Endothelial cell of umbilical vein (primary cell): ENCODE results near the gene TEC. TPM values are rescaled to one million over a fixed set of nuclear protein-coding genes. Genes with fewer than 3 reads are reported as not detected.

Experiments
- BruUV-seq: library from RNA; stranded (reverse); fragments of 400-500 nt; replicated peaks from 2 replicates; lab custom pipeline; 2021; lab: Mats Ljungman, UMichigan
- CTCF ChIA-PET: fragments of 300-600, 350-600 bp; sonication (Branson Sonifier 250); formaldehyde crosslinking; loops from one replicate; lab custom pipeline; 2021; ENCODE audit warnings: antibody characterized with exemption, inconsistent platforms; lab: Charles Lee
- POLR2A ChIA-PET: fragments of 300-600, 350-600 bp; sonication (Branson Sonifier 250); formaldehyde crosslinking; loops from one replicate; lab custom pipeline; 2021; ENCODE audit warnings: antibody characterized with exemption, inconsistent platforms; lab: Charles Lee
- DNase-seq: peaks from one replicate; pipeline ENCODE4 v3.0.0-alpha.2; 2011; ENCODE audit warnings: low read depth, low spot score
- FAIRE-seq: peaks from 2 replicates; lab custom pipeline; 2011; peaks lifted over from hg19 to GRCh38; lab: Jason Lieb, UNC
- H2AFZ ChIP-seq: 2 replicates; pipeline ENCODE4 v1.6.0; 2012; ENCODE audit warnings: low read depth, low read length, control low read depth, inconsistent platforms
- H3K27ac ChIP-seq: 2 replicates; pipeline ENCODE4 v1.5.1; 2011; ENCODE audit warnings: low read depth, mild to moderate bottlenecking, control low read depth, low read length, moderate library complexity; ENCODE audit not compliant: insufficient read depth
- H3K27me3 ChIP-seq, 2 experiments: 2 replicates each; pipeline versions ENCODE4 v1.6.0 to v1.6.1; 2011; ENCODE audit warnings: low read length in 2 of 2, mixed read lengths in 1 of 2; ENCODE audit not compliant: control insufficient read depth in 2 of 2, insufficient read depth in 2 of 2
- H3K36me3 ChIP-seq, 2 experiments: 2 replicates in 1 of 2; 3 replicates in 1 of 2; pipeline ENCODE4 v1.5.1; 2011; ENCODE audit warnings: low read length in 2 of 2, mild to moderate bottlenecking in 1 of 2, moderate library complexity in 1 of 2; ENCODE audit not compliant: control insufficient read depth in 2 of 2, insufficient read depth in 2 of 2; ENCODE audit errors: extremely low read depth in 1 of 2
- H3K4me1 ChIP-seq: 3 replicates; pipeline ENCODE4 v1.5.1; 2011; ENCODE audit warnings: mild to moderate bottlenecking, low read length; ENCODE audit not compliant: control insufficient read depth, insufficient read depth; ENCODE audit errors: extremely low read depth
- H3K4me2 ChIP-seq: 2 replicates; pipeline ENCODE4 v1.6.1; 2011; ENCODE audit warnings: low read length, control low read depth, mixed read lengths; ENCODE audit not compliant: insufficient read depth
- H3K4me3 ChIP-seq, 3 experiments: fragments of 200-600 bp in 1 of 3; sonication (generic), shearing (Covaris generic) in 1 of 3; replicated peaks in 1 of 3; 2 replicates each; pipeline ENCODE4 v1.5.1; 2011 to 2016; ENCODE audit warnings: control low read depth in 3 of 3, low read length in 3 of 3, mild to moderate bottlenecking in 2 of 3, inconsistent platforms in 1 of 3, low read depth in 1 of 3, moderate library complexity in 1 of 3; ENCODE audit not compliant: insufficient read depth in 1 of 3
- H3K79me2 ChIP-seq: 2 replicates; pipeline ENCODE4 v1.6.0; 2012; ENCODE audit warnings: low read length, inconsistent platforms; ENCODE audit not compliant: control insufficient read depth, insufficient read depth
- H3K9ac ChIP-seq: replicated peaks from 2 replicates; pipeline ENCODE3; 2011; ENCODE audit warnings: low read length, control low read depth; ENCODE audit not compliant: insufficient read depth; ENCODE audit errors: extremely low read depth
- H3K9me1 ChIP-seq: replicated peaks from 3 replicates; pipeline ENCODE4 v1.6.0; 2011; ENCODE audit warnings: mild to moderate bottlenecking, low read length; ENCODE audit not compliant: control insufficient read depth, insufficient read depth; ENCODE audit errors: extremely low read depth
- H3K9me3 ChIP-seq: replicated peaks from 2 replicates; pipeline ENCODE4 v1.5.1; 2012; ENCODE audit warnings: low read length, inconsistent platforms; ENCODE audit not compliant: control insufficient read depth, insufficient read depth
- H4K20me1 ChIP-seq: replicated peaks from 2 replicates; pipeline ENCODE3; 2011; ENCODE audit warnings: mild to moderate bottlenecking, low read length; ENCODE audit not compliant: control insufficient read depth, insufficient read depth; ENCODE audit errors: extremely low read depth
- EZH2 ChIP-seq: IDR thresholded peaks from 2 replicates; pipeline ENCODE4 v1.6.1; 2012; ENCODE audit warnings: borderline replicate concordance, low read depth, mild to moderate bottlenecking, moderate library complexity, low read length, inconsistent platforms; ENCODE audit not compliant: severe bottlenecking
- FOS ChIP-seq: IDR thresholded peaks from 2 replicates; pipeline ENCODE4 v1.6.1; 2011; ENCODE audit warnings: mild to moderate bottlenecking, low read length, moderate library complexity, borderline replicate concordance; ENCODE audit not compliant: insufficient read depth
- GATA2 ChIP-seq: IDR thresholded peaks from 2 replicates; pipeline ENCODE4 v1.7.0; 2011; ENCODE audit warnings: low read depth, mild to moderate bottlenecking, moderate library complexity, mixed read lengths, low read length; ENCODE audit not compliant: insufficient read length, insufficient read depth
- JUN ChIP-seq: IDR thresholded peaks from 2 replicates; pipeline ENCODE4 v1.6.1; 2011; ENCODE audit warnings: borderline replicate concordance, low read depth; ENCODE audit not compliant: insufficient read length, insufficient read depth
- MYC ChIP-seq: IDR thresholded peaks from one replicate; pipeline ENCODE4 v1.6.1; 2011; ENCODE audit warnings: mild to moderate bottlenecking, low read depth, low read length
- POLR2A ChIP-seq: IDR thresholded peaks from 2 replicates; pipeline ENCODE4 v1.6.1; 2012; ENCODE audit warnings: low read depth, mild to moderate bottlenecking, control low read depth, low read length
- POLR2AphosphoS5 ChIP-seq: IDR thresholded peaks from 2 replicates; pipeline ENCODE4 v1.6.1; 2012; ENCODE audit warnings: low read depth, mild to moderate bottlenecking, control low read depth, low read length, moderate library complexity; ENCODE audit not compliant: insufficient read depth
- dilution Hi-C: fragments of 300-500 bp; cut with MboI; formaldehyde crosslinking; loops from one replicate; pipeline ENCODE4 v1.15.0; 2019; ENCODE audit warnings: low sequenced_read_pairs; ENCODE audit not compliant: extremely low pct_ligation_motif_present
- intact Hi-C: fragments of 100-400 bp; cut with micrococcal nuclease; formaldehyde crosslinking; loops from one replicate; pipeline ENCODE4 v1.10.0; 2022
- polyA plus RNA-seq, 4 experiments: library from polyadenylated mRNA; depleted of rRNA in 3 of 4; stranded (reverse) in 3 of 4; unstranded in 1 of 4; fragments of >200 nt; gene quantifications; 2 replicates each; pipeline versions ENCODE4 v1.2.1 to v1.2.3, GENCODE V29; 2011 to 2012; ENCODE audit warnings: missing spikeins in 1 of 4
- total RNA-seq: library from RNA; stranded (reverse); gene quantifications from 2 replicates; pipeline ENCODE4 v1.2.3, GENCODE V29; 2021
- TF ChIP-seq, protein P1 (sequence below): IDR thresholded peaks from 2 replicates; pipeline ENCODE4 v1.6.1; 2011; ENCODE audit not compliant: insufficient read depth, insufficient read length
- TF ChIP-seq, protein P2 (sequence below), 2 donors: IDR thresholded peaks; 1 replicate in 1 of 2; 2 replicates in 1 of 2; pipeline ENCODE4 v1.5.1; 2011; ENCODE audit warnings: low read length in 2 of 2, mild to moderate bottlenecking in 2 of 2, moderate library complexity in 2 of 2, control low read depth in 1 of 2, inconsistent platforms in 1 of 2, low read depth in 1 of 2; ENCODE audit not compliant: insufficient read depth in 1 of 2; ENCODE audit errors: extremely low read depth in 1 of 2

The TEC gene
- total and polyA plus RNA-seq, 2 donors (not counting 3 experiments of a cell fraction or from before 2014, with no cell fraction given), result 0.08 to 0.86 TPM

DNA sequence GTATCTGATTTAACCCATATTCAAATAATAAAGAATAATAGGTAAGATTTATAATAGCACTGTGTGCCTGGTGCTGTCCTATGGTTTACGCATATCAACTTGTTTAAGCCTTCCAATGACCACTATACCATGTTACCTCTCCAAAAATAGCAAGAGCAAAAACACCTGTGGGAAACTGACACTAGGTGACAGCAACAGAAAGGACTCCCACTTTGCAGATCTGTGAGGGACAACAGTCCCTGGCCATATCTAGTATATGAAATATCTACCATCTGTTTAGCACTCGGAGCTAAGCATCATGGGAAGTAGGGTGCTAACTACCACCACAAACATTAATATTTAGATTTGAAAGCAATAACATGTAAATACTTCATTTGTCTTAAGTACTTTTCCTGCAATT lies 79.9 kb downstream of the TEC start:
- TF ChIP-seq POLR2AphosphoS5, result no peak
- TF ChIP-seq, protein P1, sequence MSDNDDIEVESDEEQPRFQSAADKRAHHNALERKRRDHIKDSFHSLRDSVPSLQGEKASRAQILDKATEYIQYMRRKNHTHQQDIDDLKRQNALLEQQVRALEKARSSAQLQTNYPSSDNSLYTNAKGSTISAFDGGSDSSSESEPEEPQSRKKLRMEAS, result no peak
- Histone ChIP-seq H3K36me3 (no peaks in the 10 kb centered on the region), H3K4me1 (no peaks in the 10 kb centered on the region), H3K4me3 (no peak overlapping the region), H3K79me2 (no peaks in the 10 kb centered on the region), H3K9me3 (no peaks in the 10 kb centered on the region), H3K9ac (no peak overlapping the region), H3K27ac (no peak overlapping the region), H3K9me1 (no peaks in the 10 kb centered on the region), H2AFZ (no peak overlapping the region), H3K4me2 (no peak overlapping the region), H4K20me1 (no peaks in the 10 kb centered on the region), H3K27me3 (peaks cover 3 to 4% of the 10 kb centered on the region in 2 experiments)
- intact Hi-C loops (no loop called here), dilution Hi-C loops (no loop called here)
- ChIA-PET POLR2A (no interaction called here), CTCF (no interaction called here)
- FAIRE-seq (no peak), DNase-seq (no peak)
- BruUV-seq, result no TSS peak

DNA sequence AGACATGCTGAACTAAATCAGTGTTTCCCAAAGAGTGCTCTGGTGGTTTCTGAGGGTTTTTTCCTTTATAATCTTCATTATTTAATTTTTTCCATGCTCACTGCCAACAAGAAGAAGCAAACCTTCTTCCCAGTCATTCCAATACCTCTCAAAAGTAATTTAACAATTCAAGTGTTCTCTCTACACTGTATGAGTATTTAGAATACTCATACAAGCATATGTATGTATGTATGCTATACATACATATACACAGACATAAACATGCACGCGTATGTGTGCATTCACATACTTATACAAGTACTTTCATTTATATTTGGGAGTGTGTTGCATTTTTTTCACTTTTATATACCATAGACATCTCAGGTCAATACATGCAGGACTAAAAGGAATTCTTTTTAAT lies 81.2 kb downstream of the TEC start:
- Histone ChIP-seq H3K9me1 (no peaks in the 10 kb centered on the region), H4K20me1 (no peaks in the 10 kb centered on the region), H2AFZ (no peak overlapping the region), H3K4me2 (no peak overlapping the region), H3K79me2 (no peaks in the 10 kb centered on the region), H3K4me1 (no peaks in the 10 kb centered on the region), H3K4me3 (no peak overlapping the region), H3K9ac (no peak overlapping the region), H3K27ac (no peak overlapping the region), H3K36me3 (no peaks in the 10 kb centered on the region), H3K27me3 (no peaks in the 10 kb centered on the region), H3K9me3 (no peaks in the 10 kb centered on the region)
- TF ChIP-seq EZH2 (no peak), POLR2A (no peak), POLR2AphosphoS5 (no peak), JUN (no peak), FOS (no peak), MYC (no peak), GATA2 (no peak)
- TF ChIP-seq, protein P2, sequence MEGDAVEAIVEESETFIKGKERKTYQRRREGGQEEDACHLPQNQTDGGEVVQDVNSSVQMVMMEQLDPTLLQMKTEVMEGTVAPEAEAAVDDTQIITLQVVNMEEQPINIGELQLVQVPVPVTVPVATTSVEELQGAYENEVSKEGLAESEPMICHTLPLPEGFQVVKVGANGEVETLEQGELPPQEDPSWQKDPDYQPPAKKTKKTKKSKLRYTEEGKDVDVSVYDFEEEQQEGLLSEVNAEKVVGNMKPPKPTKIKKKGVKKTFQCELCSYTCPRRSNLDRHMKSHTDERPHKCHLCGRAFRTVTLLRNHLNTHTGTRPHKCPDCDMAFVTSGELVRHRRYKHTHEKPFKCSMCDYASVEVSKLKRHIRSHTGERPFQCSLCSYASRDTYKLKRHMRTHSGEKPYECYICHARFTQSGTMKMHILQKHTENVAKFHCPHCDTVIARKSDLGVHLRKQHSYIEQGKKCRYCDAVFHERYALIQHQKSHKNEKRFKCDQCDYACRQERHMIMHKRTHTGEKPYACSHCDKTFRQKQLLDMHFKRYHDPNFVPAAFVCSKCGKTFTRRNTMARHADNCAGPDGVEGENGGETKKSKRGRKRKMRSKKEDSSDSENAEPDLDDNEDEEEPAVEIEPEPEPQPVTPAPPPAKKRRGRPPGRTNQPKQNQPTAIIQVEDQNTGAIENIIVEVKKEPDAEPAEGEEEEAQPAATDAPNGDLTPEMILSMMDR (IDR thresholded peaks at IDR 0.05; ENCODE audit: extremely low read depth in 1 of 2, insufficient read depth in 1 of 2, low read depth in 1 of 2, low read length in 2 of 2), result no peak
- TF ChIP-seq, protein P1, result no peak
- intact Hi-C loops (no loop called here), dilution Hi-C loops (no loop called here)
- DNase-seq, result no peak
- CTCF ChIA-PET, result no interaction called here
- BruUV-seq, result no TSS peak
- FAIRE-seq, result no peak
- POLR2A ChIA-PET, result no interaction called here
